GM12891 (cell line): ENCODE measurements around the gene PRPF6.

Experiments used
- POLR2A ChIP-seq: IDR thresholded peaks from 2 replicates; pipeline ENCODE4 v1.6.1; 2011; ENCODE audit warnings: low read depth, low read length, control low read depth
- TAF1 ChIP-seq: IDR thresholded peaks from 2 replicates; pipeline ENCODE4 v1.6.1; 2011; ENCODE audit warnings: low read depth, low read length, control low read depth

DNA sequence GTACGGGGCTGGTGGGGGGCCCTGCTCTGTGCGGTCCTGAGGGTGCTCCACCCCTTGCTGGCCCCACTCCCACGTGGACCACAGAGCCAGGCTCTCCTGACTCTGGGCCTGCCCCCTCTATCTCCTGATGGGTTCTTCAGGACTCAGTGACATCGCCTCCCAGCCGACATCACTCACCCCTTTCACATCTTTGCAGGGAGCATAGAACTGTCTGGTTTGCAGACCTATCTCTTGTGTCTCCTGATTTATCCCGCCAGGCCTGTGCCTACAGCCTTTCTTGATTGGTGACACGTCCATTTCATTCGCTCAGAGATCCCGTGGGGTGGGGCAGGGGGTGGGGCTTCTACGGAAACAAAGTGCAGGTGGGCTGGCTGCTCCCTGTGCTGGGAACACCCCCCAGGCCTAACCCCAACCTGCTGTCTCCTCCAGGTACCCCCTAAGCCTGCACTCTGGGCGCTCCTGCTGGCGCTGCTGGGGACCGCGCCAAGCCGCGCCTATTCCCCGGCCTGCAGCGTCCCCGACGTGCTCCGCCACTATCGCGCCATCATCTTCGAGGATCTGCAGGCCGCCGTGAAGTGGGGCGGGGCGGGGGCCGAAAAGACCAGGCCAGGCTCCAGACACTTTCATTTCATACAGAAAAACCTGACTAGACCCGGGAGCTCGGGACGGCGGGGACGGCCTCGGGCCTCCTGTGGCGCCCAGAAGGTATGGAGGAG, 56.7 kb downstream of the PRPF6 start:
- peak; percentile 80 for TF ChIP-seq POLR2A
- 0 out of 2 replicates have a peak, but pooled peaks have one; percentile 44 for TF ChIP-seq TAF1
